Suprapubic skin (tissue), 4 donors: ENCODE results near the gene SUFU.

ENCODE experiments used
- EP300 ChIP-seq: sonication (generic); formaldehyde crosslinking; IDR thresholded peaks from one replicate; pipeline ENCODE4 v1.6.1; 2017; ENCODE audit warnings: antibody characterized with exemption
- POLR2AphosphoS5 ChIP-seq, 3 donors: sonication (generic); formaldehyde crosslinking; IDR thresholded peaks; one replicate each; pipeline ENCODE4 v1.6.1; 2017; ENCODE audit warnings: antibody characterized with exemption in 3 of 3
- TF ChIP-seq, protein P1 (sequence below), 2 donors: fragments of 200-600 bp in 1 of 2; fragments of 450-650 bp in 1 of 2; sonication (generic) in 1 of 2; IDR thresholded peaks; one replicate each; pipeline ENCODE4 v1.5.1; 2016 to 2019; ENCODE audit warnings: antibody characterized with exemption in 2 of 2, mild to moderate bottlenecking in 1 of 2, moderate library complexity in 1 of 2

DNA sequence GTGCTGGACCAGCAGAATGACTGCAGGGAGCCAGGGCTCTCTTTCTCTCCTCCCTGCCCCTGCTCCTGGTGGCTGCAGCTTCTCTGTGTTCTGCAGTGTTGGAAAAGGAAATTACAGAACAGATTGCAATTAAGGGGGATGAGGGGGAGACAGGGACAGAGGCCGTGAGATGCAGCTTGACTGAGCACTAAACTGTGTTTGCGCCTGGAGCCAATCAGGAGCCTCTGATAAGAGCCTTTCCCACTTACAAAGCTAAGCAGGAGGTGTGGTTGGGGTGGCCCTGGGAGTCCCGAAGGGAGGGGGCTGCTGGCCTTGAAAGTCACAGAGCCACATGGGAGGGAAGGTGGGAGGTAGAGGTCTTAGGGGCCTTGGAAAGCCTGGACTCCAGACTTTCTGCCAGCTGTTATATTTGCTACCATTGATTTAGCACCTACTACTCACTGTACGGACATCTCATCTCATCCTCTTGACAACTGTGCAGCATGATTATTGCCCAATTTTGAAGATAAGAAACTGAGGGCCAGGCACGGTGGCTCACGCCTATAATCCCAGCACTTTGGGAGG lies 167.2 kb downstream of the SUFU start:
- TF ChIP-seq, protein P1, sequence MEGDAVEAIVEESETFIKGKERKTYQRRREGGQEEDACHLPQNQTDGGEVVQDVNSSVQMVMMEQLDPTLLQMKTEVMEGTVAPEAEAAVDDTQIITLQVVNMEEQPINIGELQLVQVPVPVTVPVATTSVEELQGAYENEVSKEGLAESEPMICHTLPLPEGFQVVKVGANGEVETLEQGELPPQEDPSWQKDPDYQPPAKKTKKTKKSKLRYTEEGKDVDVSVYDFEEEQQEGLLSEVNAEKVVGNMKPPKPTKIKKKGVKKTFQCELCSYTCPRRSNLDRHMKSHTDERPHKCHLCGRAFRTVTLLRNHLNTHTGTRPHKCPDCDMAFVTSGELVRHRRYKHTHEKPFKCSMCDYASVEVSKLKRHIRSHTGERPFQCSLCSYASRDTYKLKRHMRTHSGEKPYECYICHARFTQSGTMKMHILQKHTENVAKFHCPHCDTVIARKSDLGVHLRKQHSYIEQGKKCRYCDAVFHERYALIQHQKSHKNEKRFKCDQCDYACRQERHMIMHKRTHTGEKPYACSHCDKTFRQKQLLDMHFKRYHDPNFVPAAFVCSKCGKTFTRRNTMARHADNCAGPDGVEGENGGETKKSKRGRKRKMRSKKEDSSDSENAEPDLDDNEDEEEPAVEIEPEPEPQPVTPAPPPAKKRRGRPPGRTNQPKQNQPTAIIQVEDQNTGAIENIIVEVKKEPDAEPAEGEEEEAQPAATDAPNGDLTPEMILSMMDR (IDR thresholded peaks at IDR 0.05) = no peak
- TF ChIP-seq EP300 = no peak
- no peak for TF ChIP-seq POLR2AphosphoS5 (IDR thresholded peaks at IDR 0.05)
